ENCODE data around the gene PCDHA8.
"Not testable (repeated sequence)": the region's sequence is repeated elsewhere in the genome, so short reads cannot be mapped to it uniquely, and the experiment has no call there.

Gene PCDHA8

GRCh38 chr5:140868721-140869554, 28.0 kb downstream of the PCDHA8 start, which contains the start of gene PCDHA11:
PCDHA11 (plus strand) TSS chr5:140868957; CDS start chr5:140869104, 147 bp downstream.
- DNase-seq (ENCODE audit: low read depth): no peak
- no peak within 1 kb of the TSS for H3K4me3 ChIP-seq (ENCODE audit: low read depth, low read length)

- DNase-seq (ENCODE audit: low read depth): no peak
- no peak overlapping the region for H3K4me3 ChIP-seq (ENCODE audit: low read depth, low read length)
These were observed 28.5 kb downstream of the PCDHA8 start for GRCh38 chr5:140869555-140869886.

DNA sequence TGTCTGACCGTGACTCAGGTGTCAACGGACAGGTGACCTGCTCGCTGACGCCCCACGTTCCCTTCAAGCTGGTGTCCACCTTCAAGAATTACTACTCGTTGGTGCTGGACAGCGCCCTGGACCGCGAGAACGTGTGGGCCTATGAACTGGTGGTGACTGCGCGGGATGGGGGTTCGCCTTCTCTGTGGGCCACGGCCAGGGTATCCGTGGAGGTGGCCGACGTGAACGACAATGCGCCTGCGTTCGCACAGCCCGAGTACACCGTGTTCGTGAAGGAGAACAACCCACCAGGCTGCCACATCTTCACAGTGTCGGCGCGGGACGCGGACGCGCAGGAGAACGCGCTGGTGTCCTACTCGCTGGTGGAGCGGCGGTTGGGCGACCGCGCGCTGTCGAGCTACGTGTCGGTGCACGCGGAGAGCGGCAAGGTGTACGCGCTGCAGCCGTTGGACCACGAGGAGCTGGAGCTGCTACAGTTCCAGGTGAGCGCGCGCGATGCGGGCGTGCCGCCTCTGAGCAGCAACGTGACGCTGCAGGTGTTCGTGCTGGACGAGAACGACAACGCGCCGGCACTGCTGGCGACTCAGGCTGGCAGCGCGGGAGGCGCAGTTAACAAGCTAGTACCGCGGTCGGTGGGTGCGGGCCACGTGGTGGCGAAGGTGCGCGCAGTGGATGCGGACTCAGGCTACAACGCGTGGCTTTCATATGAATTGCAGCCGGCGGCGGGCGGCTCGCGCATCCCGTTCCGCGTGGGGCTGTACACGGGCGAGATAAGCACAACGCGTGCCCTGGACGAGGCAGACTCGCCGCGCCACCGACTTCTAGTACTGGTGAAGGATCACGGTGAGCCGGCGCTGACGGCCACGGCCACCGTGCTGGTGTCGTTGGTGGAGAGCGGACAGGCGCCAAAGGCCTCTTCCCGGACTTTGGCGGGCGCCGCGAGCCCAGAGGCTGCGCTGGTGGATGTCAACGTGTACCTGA, 29.5 kb downstream of the PCDHA8 start:
- no peak for DNase-seq (ENCODE audit: low read depth)
- no peak overlapping the region for H3K4me3 ChIP-seq (ENCODE audit: low read depth, low read length)

DNA sequence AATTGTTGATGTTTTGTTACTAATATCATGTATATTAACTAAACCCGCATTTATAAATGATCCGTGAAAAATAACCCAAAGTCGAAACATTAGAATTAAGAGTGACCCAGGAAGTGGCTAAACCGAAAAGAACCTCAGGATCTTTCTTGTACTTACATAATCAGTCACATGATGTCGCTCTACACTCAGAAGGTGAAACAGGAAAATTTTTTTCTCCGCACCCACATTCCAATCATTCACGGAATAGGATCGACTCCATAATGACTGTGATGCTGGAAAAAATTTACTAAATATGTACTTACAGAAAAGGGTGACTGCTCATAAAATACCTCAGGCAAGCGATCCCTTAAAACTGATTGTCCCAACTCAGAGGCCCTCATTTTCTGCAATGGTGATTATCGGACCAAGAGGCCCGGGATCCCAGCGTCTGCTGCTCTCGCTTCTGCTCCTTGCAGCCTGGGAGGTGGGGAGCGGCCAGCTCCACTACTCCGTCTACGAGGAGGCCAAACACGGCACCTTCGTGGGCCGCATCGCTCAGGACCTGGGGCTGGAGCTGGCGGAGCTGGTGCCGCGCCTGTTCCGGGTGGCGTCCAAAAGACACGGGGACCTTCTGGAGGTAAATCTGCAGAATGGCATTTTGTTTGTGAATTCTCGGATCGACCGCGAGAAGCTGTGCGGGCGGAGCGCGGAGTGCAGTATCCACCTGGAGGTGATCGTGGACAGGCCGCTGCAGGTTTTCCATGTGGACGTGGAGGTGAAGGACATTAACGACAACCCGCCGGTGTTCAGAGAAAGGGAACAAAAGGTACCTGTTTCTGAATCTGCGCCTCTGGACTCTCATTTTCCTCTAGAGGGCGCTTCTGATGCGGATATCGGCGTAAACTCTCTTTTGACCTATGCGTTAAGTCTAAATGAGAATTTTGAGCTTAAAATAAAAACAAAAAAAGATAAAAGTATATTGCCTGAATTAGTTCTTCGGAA, 34.4 kb downstream of the PCDHA8 start, which contains the start of gene PCDHA12:
TSS of gene PCDHA12 (plus strand) at position 224 of the 981 bp plus-strand sequence. CDS start at position 389, 165 bp downstream.
- no peak within 1 kb of the TSS for H3K4me3 ChIP-seq (ENCODE audit: low read depth, low read length)
- no peak for DNase-seq (ENCODE audit: low read depth)

DNA sequence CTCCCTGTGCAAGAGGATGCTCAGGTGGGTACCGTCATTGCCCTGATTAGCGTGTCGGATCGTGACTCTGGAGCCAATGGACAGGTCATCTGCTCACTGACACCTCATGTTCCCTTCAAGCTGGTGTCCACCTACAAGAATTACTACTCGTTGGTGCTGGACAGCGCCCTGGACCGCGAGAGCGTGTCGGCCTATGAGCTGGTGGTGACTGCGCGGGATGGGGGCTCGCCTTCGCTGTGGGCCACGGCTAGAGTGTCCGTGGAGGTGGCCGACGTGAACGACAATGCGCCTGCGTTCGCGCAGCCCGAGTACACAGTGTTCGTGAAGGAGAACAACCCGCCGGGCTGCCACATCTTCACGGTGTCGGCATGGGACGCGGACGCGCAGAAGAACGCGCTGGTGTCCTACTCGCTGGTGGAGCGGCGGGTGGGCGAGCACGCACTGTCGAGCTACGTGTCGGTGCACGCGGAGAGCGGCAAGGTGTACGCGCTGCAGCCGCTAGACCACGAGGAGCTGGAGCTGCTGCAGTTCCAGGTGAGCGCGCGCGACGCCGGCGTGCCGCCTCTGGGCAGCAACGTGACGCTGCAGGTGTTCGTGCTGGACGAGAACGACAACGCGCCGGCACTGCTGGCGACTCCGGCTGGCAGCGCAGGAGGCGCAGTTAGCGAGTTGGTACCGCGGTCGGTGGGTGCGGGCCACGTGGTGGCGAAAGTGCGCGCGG, 35.7 kb downstream of the PCDHA8 start:
- H3K4me3 ChIP-seq (ENCODE audit: low read depth, low read length); DNase-seq (ENCODE audit: low read depth): not testable (repeated sequence)

DNA sequence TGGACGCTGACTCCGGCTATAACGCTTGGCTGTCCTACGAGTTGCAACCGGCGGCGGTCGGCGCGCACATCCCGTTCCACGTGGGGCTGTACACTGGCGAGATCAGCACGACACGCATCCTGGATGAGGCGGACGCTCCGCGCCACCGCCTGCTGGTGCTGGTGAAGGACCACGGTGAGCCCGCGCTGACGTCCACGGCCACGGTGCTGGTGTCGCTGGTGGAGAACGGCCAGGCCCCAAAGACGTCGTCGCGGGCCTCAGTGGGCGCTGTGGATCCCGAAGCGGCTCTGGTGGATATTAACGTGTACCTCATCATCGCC, 36.2 kb downstream of the PCDHA8 start:
- H3K4me3 ChIP-seq (ENCODE audit: low read depth, low read length): no peak overlapping the region
- DNase-seq (ENCODE audit: low read depth): no peak

DNA sequence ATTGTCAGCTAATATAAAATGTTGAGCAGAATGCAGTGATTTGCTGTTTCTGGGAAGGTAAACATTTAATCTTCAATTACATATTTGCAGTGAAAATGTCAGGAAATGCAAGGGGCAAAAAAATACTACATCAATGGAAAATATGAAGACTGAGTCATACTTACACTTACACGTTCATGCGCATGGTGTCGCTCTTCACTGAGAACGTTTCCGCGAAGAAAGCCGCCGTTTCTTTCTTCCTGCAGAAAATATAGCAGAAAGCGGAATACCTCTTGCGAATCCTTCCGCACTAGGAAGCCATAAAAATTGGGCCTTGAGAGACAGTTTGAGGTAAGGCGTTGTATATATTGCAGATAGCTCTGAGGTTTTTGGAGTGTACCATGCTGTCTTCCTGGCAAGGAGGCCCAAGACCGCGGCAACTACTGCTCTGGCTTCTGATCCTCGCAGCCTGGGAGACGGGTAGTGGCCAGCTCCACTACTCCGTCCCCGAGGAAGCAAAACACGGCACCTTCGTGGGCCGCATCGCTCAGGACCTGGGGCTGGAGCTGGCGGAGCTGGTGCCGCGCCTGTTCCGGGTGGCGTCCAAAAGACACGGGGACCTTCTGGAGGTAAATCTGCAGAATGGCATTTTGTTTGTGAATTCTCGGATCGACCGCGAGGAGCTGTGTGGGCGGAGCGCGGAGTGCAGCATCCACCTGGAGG, 41.1 kb downstream of the PCDHA8 start, which contains the start of gene PCDHA13:
TSS of gene PCDHA13 (plus strand) at position 236 of the 702 bp plus-strand sequence. CDS start at position 381, 145 bp downstream.
- H3K4me3 ChIP-seq (ENCODE audit: low read depth, low read length): no peak within 1 kb of the TSS
- DNase-seq (ENCODE audit: low read depth): no peak

DNA sequence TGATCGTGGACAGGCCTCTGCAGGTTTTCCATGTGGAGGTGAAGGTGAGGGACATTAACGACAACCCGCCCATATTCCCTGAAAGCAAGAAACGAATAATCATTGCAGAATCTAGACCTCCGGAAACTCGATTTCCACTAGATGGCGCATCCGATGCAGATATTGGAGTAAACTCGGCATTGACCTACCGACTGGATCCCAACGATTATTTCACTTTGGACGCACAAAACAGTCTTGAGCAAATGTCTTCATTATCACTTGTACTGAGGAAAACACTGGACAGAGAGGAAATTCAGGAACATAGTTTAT, 41.6 kb downstream of the PCDHA8 start:
- no peak overlapping the region for H3K4me3 ChIP-seq (ENCODE audit: low read depth, low read length)
- no peak for DNase-seq (ENCODE audit: low read depth)

DNA sequence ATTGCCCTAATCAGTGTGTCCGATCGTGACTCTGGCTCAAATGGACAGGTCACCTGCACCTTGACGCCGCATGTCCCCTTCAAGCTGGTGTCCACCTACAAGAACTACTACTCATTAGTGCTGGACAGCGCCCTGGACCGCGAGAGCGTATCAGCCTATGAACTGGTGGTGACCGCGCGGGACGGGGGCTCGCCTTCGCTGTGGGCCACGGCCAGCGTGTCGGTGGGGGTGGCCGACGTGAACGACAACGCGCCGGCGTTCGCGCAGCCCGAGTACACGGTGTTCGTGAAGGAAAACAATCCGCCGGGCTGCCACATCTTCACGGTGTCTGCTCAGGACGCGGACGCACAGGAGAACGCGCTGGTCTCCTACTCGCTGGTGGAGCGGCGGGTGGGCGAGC, 42.4 kb downstream of the PCDHA8 start:
- no peak overlapping the region for H3K4me3 ChIP-seq (ENCODE audit: low read depth, low read length)
- no peak for DNase-seq (ENCODE audit: low read depth)

- DNase-seq (ENCODE audit: low read depth): no peak
- no peak overlapping the region for H3K4me3 ChIP-seq (ENCODE audit: low read depth, low read length)
These were observed 43.1 kb downstream of the PCDHA8 start for GRCh38 chr5:140883927-140884697.
